Measurements from ENCODE around the gene LIPT1.
"Not testable (repeated sequence)": the region's sequence is repeated elsewhere in the genome, so short reads cannot be mapped to it uniquely, and the experiment has no call there.

The LIPT1 gene

DNA sequence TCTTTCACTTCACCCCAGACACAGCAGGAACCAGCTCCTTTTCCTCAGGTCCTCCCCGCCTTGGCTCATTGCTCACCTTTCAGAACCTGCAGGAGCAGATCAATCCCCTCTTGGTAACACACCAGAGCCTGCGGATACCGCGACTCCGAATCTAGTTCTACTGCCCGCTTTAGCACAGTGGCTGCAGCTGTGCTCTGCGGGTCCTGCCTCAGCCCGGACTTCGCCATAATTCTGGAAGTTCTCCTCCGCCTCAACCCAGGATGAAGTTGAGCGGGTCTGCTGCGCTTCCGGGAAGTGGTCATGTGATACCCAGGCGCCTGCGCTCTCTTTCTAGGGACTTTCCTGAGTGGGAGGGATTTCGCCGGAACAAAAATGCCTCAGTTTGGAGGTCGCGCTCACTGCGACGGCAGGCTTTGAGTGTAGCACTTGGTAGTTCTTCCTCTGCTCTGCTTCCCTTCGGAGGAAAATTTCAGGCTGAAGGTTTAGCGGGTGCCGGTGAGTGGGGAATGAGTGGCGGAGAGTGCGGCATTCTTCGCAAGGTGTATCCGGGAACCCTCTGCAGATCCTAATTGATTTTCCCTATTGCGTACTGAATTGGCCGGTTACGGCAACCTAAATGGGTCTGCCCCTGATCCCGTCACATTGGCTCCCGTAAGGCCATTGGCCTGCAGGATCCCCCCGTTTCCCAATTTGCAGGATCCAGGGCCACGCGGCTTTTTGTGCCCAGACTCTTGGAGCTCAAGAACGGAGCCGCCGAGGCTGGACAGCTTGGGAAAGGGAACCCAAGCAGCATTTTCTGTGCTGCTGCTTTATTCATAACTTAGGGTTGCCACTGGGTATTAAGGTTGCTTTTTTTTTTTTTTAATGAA lies 26.2 kb downstream of the LIPT1 start, which contains the start of the genes MITD1 and MRPL30:
Gene MITD1 (minus strand): TSS at position 304 of the 869 bp plus-strand sequence. CDS start 77 bp downstream, at position 227.
Gene MRPL30 (plus strand): TSS at position 430 of the 869 bp plus-strand sequence. CDS start 5,020 bp downstream, outside the sequence.
- peak; percentile 94 for DNase-seq (ENCODE audit: low spot score)

DNA sequence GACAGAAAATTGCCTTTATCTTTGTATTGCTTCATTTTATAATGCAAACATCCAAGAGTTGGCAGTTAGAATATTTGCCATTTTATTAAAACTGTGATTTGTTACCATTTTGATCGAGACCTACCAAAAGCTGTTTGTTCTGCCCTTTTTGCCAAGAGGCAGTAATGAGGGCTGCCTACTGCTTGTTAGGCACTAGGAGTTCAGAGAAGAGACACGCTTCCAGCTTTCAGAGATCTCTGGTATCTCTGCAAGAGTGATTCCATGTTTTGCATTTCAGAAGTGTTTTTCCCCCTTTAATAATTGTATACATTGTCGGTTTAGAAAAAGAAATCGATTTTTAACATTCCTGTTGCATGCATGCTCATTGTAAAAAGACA lies 26.8 kb downstream of the LIPT1 start:
- DNase-seq (ENCODE audit: low spot score), result no peak

- no peak for DNase-seq (ENCODE audit: low spot score)
Observed at GRCh38 chr2:99183025-99183424, 28.3 kb downstream of the LIPT1 start.

DNA sequence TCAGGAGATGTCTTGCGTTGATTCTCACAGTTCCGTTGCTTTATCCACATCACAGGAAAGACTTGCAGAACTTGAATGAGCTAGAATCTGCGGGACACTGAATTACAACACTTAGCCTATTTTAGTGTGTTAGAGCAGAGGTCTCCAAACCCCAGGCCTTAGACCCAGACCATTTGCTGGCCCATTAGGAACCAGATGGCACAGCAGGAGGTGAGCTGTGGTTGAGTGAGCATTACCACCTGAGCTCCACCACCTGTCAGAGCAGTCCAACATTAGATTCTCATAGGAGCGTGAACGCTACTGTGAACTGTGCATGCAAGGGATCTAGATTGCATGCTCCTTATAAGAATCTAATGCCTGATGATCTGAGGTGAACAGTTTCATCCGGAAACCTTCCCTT lies 30.0 kb downstream of the LIPT1 start:
- no peak for DNase-seq (ENCODE audit: low spot score)

DNA sequence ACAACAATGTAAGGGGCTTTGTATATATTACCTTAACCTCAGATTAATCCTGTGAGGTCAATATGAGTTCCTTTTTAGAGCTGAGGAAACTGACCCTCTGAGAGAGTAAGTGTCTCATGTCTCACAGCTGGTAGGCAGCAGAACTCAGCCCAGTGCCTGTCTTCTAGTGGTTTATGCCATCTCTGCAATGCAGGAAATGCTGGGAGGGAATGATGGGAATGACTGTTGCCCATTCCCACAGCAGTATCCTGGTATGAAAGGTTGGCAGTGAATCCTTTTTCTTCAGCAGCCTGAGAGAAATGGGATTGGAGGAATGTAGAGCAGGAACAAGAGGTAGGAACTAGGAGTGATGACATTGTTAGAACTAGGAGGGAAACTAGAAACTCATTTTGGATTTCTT lies 32.2 kb downstream of the LIPT1 start:
- no peak for DNase-seq (ENCODE audit: low spot score)

DNA sequence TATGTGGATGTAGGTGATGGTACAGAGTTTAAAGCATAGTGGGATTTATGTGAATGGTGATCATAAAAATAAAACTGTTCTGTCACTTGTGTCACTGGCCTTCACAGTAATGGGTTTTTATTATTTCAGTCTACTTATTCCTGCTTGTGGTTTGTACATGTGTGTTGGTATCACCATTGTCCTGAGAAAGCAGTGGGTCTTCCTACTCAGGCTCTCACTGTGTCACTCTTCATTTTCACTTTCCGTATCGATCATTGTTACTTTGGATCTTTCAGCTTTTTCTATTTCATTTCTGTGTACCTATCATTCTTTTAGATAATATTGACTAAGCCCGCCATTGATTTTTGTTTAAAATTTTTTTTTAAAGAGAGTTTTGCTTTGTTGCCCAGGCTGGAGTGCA lies 33.6 kb downstream of the LIPT1 start:
- DNase-seq (ENCODE audit: low spot score), result no peak

- DNase-seq (ENCODE audit: low spot score), result no peak
Observed at GRCh38 chr2:99190548-99190947, 35.8 kb downstream of the LIPT1 start.

DNA sequence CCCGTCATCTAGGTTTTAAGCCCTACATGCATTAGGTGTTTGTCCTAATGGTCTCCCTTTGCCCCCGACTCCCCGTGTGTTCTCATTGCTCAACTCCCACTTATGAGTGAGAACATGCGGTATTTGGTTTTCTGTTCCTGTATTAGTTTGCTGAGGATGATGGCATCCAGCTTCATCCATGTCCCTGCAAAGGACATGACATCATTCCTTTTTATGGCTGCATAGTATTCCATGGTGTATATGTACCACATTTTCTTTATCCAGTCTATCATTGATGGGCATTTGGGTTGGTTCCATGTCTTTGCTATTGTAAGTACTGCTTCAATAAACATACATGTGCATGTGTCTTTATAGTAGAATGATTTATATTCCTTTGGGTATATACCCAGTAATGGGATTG lies 37.6 kb downstream of the LIPT1 start:
- DNase-seq (ENCODE audit: low spot score), result not testable (repeated sequence)

GRCh38 chr2:99198103-99198841 lies 43.5 kb downstream of the LIPT1 start:
- no peak for DNase-seq (ENCODE audit: low spot score)

DNA sequence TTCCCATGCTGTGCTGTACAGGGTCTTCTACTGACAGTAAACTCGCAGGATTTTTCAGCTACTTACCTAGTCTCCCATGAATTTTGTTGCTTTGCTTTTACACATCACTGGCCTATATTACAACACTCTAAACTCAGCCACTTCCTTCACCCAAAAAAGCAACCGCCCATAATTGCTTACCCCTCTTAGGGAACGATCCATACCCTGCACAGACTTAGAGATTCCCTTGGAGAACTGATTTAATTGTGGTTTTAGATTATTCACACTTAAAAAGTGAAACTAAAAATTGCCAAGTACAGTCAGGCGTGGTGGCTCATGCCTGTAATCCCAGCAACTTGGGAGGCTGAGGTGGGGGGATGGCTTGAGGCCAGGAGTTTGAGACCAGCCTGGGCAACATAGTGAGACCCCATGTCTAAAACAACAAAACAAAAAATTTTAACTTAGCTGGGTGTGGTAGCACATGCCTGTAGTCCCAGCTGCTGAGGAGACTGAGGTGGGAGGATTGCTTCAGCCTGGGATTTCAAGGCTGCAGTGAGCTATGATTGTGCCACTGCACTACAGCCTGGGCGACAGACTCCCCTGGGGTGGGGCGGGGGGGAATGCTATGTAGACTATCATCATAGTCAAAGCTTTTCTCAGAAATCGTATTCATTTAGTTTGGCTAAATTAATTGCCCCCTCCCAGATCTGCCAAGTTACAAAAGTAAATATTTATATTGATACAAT lies 45.5 kb downstream of the LIPT1 start:
- DNase-seq (ENCODE audit: low spot score), result no peak

- DNase-seq (ENCODE audit: low spot score), result no peak
Observed at GRCh38 chr2:99201959-99202678, 47.4 kb downstream of the LIPT1 start.

- no peak for DNase-seq (ENCODE audit: low spot score)
Observed at GRCh38 chr2:99205491-99205890, 50.7 kb downstream of the LIPT1 start.
